Transverse colon (tissue), 4 donors: ENCODE data around the gene SLC25A1. TPM values are rescaled to one million over a fixed set of nuclear protein-coding genes. Genes with fewer than 3 reads are reported as not detected.

ENCODE experiments used
- DNase-seq: peaks from one replicate; pipeline ENCODE4 v3.0.0-alpha.2; 2019
- H3K27ac ChIP-seq, 4 donors: fragments of 200-600 bp; sonication (generic); 2 replicates each; pipeline ENCODE4 v1.5.1; 2016 to 2018; ENCODE audit warnings: inconsistent platforms in 4 of 4
- H3K27me3 ChIP-seq: fragments of 200-600 bp; sonication (generic); 2 replicates; pipeline ENCODE4 v1.5.1; 2017; ENCODE audit warnings: inconsistent platforms
- H3K36me3 ChIP-seq, 4 donors: fragments of 200-600 bp; sonication (generic); 2 replicates each; pipeline ENCODE4 v1.5.1; 2017 to 2019; ENCODE audit warnings: inconsistent platforms in 4 of 4
- H3K4me1 ChIP-seq, 4 donors: fragments of 200-600 bp; sonication (generic); 2 replicates each; pipeline ENCODE4 v1.5.1; 2017 to 2020; ENCODE audit warnings: inconsistent platforms in 4 of 4
- H3K4me3 ChIP-seq, 4 donors: fragments of 200-600 bp; sonication (generic); 1 replicate in 1 of 4; 2 replicates in 3 of 4; pipeline versions ENCODE4 v1.5.1 to v1.6.1; 2017 to 2019; ENCODE audit warnings: inconsistent platforms in 4 of 4
- H3K9me3 ChIP-seq, 2 donors: fragments of 200-600 bp; sonication (generic); 2 replicates each; pipeline ENCODE4 v1.5.1; 2017 to 2019; ENCODE audit warnings: inconsistent platforms in 2 of 2
- EP300 ChIP-seq: sonication (generic); formaldehyde crosslinking; IDR thresholded peaks from one replicate; pipeline ENCODE4 v1.6.1; 2017; ENCODE audit warnings: antibody characterized with exemption, low read depth
- POLR2A ChIP-seq: fragments of 450-650 bp; IDR thresholded peaks from one replicate; pipeline ENCODE4 v1.6.1; 2016; ENCODE audit warnings: antibody characterized with exemption, mild to moderate bottlenecking, moderate library complexity
- POLR2AphosphoS5 ChIP-seq, 3 donors: sonication (generic); formaldehyde crosslinking; IDR thresholded peaks; one replicate each; pipeline ENCODE4 v1.6.1; 2016; ENCODE audit warnings: antibody characterized with exemption in 3 of 3
- WGBS, 2 donors: methylation state at CpG; one replicate each; pipeline ENCODE4 v1.1.5; 2018; ENCODE audit warnings: low coverage in 1 of 2; 5-methylcytosine and 5-hydroxymethylcytosine counted together
- in situ Hi-C, 4 donors: fragments of 200-750 bp; cut with MboI; loops; one replicate each; pipeline versions ENCODE4 v1.15.0 to v1.15.1; 2017; ENCODE audit warnings: low sequenced_read_pairs in 3 of 4, low pct_ligation_motif_present in 1 of 4, low pct_unique_long_range_greater_than_20kb in 1 of 4
- intact Hi-C: fragments of 100-400 bp; cut with DNase I; formaldehyde crosslinking; loops from one replicate; pipeline ENCODE4 v1.15.1; 2023; ENCODE audit warnings: low total_unique reads
- total RNA-seq, 4 donors: library from RNA; depleted of rRNA; stranded (reverse); fragments of >200 nt; gene quantifications; one replicate each; pipeline ENCODE4 v1.1.0, GENCODE V29; 2016
- TF ChIP-seq, protein P1 (sequence below), 5 experiments: fragments of 200-600 bp in 3 of 5; fragments of 450-650 bp in 2 of 5; sonication (generic) in 3 of 5; IDR thresholded peaks; 1 replicate in 2 of 5; 2 replicates in 3 of 5; pipeline ENCODE4 v1.5.1; 2016 to 2017; ENCODE audit warnings: antibody characterized with exemption in 5 of 5, inconsistent platforms in 3 of 5, mild to moderate bottlenecking in 2 of 5, moderate library complexity in 1 of 5

The SLC25A1 gene
- total RNA-seq, 4 donors from 2014 or later: 80.2 to 146 (median 132) TPM

DNA sequence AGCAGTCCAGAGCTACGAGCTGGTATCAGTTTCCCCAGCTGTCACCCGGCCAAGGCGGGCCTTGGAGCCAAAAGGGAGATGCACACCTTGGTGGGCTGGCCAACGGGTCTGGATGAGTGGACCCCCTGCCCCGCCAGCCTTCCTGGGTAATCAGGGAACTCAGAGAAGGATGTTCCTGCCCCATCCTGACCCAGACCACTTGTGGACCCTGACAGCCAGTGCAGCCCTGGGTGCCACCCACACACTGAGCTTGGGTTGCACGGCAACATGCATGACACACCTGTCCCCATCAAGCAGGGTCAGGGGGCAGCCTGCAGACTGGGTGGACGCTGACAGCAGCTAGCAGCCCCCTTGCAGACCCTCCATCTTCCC is 8.6 kb downstream of the SLC25A1 start:
- Histone ChIP-seq H3K4me1 (peaks cover 23 to 42% (median 39%) of the 10 kb centered on the region in 4 donors), H3K27me3 (peaks cover 54% of the 10 kb centered on the region), H3K4me3 (no peak overlapping the region), H3K9me3 (no peaks in the 10 kb centered on the region), H3K36me3 (no peaks in the 10 kb centered on the region), H3K27ac (no peak overlapping the region)
- WGBS, 2 donors: 35% methylated on average over 7 of the region's 7 CpGs; no CpG with 5 or more reads in 1 of the 2 donors
- in situ Hi-C loops: no loop called here
- no peak for DNase-seq
- intact Hi-C loops: no loop called here
- TF ChIP-seq, protein P1, sequence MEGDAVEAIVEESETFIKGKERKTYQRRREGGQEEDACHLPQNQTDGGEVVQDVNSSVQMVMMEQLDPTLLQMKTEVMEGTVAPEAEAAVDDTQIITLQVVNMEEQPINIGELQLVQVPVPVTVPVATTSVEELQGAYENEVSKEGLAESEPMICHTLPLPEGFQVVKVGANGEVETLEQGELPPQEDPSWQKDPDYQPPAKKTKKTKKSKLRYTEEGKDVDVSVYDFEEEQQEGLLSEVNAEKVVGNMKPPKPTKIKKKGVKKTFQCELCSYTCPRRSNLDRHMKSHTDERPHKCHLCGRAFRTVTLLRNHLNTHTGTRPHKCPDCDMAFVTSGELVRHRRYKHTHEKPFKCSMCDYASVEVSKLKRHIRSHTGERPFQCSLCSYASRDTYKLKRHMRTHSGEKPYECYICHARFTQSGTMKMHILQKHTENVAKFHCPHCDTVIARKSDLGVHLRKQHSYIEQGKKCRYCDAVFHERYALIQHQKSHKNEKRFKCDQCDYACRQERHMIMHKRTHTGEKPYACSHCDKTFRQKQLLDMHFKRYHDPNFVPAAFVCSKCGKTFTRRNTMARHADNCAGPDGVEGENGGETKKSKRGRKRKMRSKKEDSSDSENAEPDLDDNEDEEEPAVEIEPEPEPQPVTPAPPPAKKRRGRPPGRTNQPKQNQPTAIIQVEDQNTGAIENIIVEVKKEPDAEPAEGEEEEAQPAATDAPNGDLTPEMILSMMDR (IDR thresholded peaks at IDR 0.05): no peak

DNA sequence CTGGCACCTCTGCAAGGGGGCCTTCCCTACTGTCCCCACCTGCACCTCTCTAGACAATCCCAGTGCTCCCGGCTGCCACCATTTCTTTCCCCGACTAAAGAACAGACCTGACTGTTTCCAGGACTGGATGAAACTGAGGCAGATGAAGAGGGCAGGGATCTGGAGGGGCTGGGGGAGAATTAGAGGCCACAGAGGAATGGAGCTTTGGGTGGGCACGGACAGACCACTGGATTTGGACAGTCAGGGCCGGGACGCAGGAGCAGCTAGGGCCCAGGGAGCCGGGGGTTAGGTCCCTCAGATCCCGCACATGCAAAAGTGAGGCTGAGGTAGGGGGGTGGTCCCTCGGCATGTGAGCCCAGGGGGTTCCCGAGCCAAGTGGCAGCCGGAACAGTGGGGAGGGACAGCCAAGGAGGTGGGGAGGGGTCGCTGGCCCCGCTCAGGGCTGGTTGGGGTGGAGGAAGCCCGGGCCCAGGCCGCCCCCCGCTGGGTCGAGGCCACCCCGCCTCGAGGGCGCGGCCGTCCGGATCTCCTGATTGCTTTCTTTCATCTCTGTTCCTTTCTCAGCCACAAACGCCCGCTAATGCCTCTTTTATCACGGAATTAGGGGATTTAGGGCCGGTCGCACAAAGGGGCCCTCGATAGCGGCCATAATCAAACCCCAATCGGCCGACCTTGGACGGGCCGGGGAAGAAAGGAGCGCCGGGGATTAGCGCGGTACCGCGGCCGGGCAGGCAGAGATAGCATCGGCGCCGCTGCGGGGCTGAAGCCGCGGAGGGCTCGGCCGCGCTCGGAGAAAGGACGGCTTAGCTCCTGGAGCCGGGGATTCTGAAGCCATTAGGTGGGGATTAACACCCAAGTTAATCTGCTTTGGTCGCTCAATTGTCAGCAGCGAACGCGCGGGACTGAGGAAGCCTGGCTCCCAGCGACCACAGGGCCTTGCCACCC is 9.3 kb downstream of the SLC25A1 start:
- no peak overlapping the region for H3K27ac ChIP-seq
- peak overlapping the region in 2 of 4 donors; percentile 23 to 32 for H3K4me3 ChIP-seq
- in situ Hi-C loops (no loop called here), intact Hi-C loops (no loop called here)
- DNase-seq: no peak
- peaks cover 23 to 38% (median 36%) of the 10 kb centered on the region in 4 donors for H3K4me1 ChIP-seq
- no peaks in the 10 kb centered on the region for H3K36me3 ChIP-seq
- WGBS, 2 donors: 9% methylated on average over 51 of the region's 58 CpGs; no CpG with 5 or more reads in 1 of the 2 donors
- TF ChIP-seq POLR2AphosphoS5 (IDR thresholded peaks at IDR 0.05): no peak
- TF ChIP-seq, protein P1 (IDR thresholded peaks at IDR 0.05): no peak
- no peak for TF ChIP-seq POLR2A
- TF ChIP-seq EP300: no peak
- no peaks in the 10 kb centered on the region for H3K9me3 ChIP-seq
- peaks cover 61% of the 10 kb centered on the region for H3K27me3 ChIP-seq

DNA sequence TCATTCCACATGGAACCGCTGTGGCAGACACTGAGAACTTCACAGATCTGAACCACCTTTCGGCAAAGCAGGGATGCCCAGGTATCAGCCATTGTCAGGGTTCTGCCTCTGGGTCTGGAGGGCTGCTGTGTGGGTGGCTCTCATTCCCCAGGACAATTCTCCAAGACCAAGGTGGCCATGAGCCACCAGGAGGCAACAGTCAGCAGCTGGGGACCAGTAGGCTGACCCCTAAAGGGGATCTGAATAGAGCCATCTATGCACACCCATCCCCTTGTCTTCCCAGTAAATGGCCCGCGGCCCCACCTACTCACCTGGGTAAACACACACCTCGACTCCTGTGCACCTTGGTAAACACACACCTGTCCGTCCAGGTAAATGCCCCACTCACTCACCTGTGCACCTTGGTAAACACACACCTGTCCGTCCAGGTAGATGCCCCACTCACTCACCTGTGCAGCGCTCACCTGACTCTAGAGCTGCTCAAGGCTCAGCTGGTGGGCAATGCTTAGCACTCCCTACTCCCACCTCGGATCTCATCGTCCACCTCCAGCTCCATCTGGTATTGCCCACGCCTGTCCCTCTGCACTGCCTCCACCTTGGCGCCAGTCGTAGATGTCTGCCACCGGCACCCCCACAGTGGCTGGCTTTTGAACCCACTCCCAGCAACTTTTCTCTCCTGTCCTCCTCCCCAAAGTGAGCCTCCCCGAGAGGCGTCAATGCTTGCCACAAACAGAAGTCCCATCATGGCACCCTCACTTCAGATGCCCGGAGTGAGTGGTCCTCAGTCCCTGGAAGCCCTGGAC is 10.2 kb downstream of the SLC25A1 start:
- WGBS, 2 donors: 54 to 82% methylated on average over 4 to 17 of the region's 17 CpGs
- Histone ChIP-seq H3K4me1 (peaks cover 18 to 30% (median 28%) of the 10 kb centered on the region in 4 donors), H3K4me3 (no peak overlapping the region), H3K27ac (no peak overlapping the region), H3K36me3 (no peaks in the 10 kb centered on the region), H3K9me3 (no peaks in the 10 kb centered on the region), H3K27me3 (peaks cover 71% of the 10 kb centered on the region)
- TF ChIP-seq POLR2AphosphoS5 (IDR thresholded peaks at IDR 0.05) (no peak), POLR2A (no peak), EP300 (no peak)
- TF ChIP-seq, protein P1 (IDR thresholded peaks at IDR 0.05): no peak
- intact Hi-C loops: no loop called here
- DNase-seq: no peak
- in situ Hi-C loops: no loop called here
